ENCODE data around the gene TMEM81.

DNA sequence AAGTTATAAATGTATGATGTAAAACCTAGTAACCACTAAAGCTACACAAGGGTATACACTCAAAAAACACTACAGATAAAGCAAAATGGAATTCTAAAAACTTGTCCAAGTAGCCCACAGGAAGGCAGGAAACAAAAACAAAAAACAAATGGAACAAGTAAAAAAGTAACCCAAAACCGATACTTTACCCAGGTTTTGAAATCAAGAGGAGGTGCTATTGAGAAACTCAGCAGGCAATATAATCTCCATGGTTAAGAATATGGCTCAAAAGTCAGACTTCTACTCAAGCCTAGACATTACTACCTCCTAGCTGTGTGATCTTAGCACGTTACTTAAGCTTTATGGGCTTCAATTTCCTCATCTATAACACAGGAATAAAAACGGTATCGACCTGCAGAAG is 24.2 kb upstream of the TMEM81 start:
- no peak for TF ChIP-seq CTCF (IDR thresholded peaks at IDR 0.05; ENCODE audit: low read depth, low read length)
- no peak for TF ChIP-seq EZH2phosphoT487 (IDR thresholded peaks at IDR 0.05; ENCODE audit: low read depth)

All from OCI-LY3 (cell line).